Neural cell (in vitro differentiated cells): ENCODE data around the gene WIPF3.

Experiments
- EP300 ChIP-seq: fragments of 450-650 bp; conservative IDR thresholded peaks from 2 replicates; pipeline ENCODE4 v1.6.1; 2014; ENCODE audit warnings: antibody characterized with exemption, mild to moderate bottlenecking, moderate library complexity; ENCODE audit not compliant: poor library complexity, severe bottlenecking
- EZH2 ChIP-seq: fragments of 200-600, 300-800 bp; shearing (Covaris generic), sonication (generic); IDR thresholded peaks from 2 replicates; pipeline ENCODE4 v1.6.1; 2014; ENCODE audit warnings: antibody characterized with exemption, low read length, borderline replicate concordance, mild to moderate bottlenecking; ENCODE audit not compliant: insufficient read depth, poor library complexity, severe bottlenecking
- MXI1 ChIP-seq: fragments of 450-650 bp; conservative IDR thresholded peaks from 2 replicates; pipeline ENCODE4 v1.6.1; 2014; ENCODE audit warnings: antibody characterized with exemption, mild to moderate bottlenecking; ENCODE audit not compliant: poor library complexity, severe bottlenecking
- POLR2AphosphoS5 ChIP-seq: IDR thresholded peaks from 2 replicates; pipeline ENCODE4 v1.6.1; 2012
- RAD21 ChIP-seq: fragments of 450-650 bp; conservative IDR thresholded peaks from 2 replicates; pipeline ENCODE4 v1.6.1; 2014; ENCODE audit warnings: antibody characterized with exemption, mild to moderate bottlenecking, moderate library complexity
- SMC3 ChIP-seq: fragments of 450-650 bp; conservative IDR thresholded peaks from 2 replicates; pipeline ENCODE4 v1.6.1; 2014; ENCODE audit warnings: antibody characterized with exemption, mild to moderate bottlenecking, moderate library complexity; ENCODE audit not compliant: poor library complexity
- TAF1 ChIP-seq: IDR thresholded peaks from 2 replicates; pipeline ENCODE4 v1.6.1; 2012; ENCODE audit warnings: low read depth
- TF ChIP-seq, protein P1 (sequence below): fragments of 450-650 bp; IDR thresholded peaks from 2 replicates; pipeline ENCODE4 v1.5.1; 2014; ENCODE audit warnings: antibody characterized with exemption, mild to moderate bottlenecking, moderate library complexity; ENCODE audit not compliant: poor library complexity, severe bottlenecking

- TF ChIP-seq, protein P1, sequence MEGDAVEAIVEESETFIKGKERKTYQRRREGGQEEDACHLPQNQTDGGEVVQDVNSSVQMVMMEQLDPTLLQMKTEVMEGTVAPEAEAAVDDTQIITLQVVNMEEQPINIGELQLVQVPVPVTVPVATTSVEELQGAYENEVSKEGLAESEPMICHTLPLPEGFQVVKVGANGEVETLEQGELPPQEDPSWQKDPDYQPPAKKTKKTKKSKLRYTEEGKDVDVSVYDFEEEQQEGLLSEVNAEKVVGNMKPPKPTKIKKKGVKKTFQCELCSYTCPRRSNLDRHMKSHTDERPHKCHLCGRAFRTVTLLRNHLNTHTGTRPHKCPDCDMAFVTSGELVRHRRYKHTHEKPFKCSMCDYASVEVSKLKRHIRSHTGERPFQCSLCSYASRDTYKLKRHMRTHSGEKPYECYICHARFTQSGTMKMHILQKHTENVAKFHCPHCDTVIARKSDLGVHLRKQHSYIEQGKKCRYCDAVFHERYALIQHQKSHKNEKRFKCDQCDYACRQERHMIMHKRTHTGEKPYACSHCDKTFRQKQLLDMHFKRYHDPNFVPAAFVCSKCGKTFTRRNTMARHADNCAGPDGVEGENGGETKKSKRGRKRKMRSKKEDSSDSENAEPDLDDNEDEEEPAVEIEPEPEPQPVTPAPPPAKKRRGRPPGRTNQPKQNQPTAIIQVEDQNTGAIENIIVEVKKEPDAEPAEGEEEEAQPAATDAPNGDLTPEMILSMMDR = no peak
- TF ChIP-seq TAF1 = no peak
- TF ChIP-seq EP300 = no peak
- TF ChIP-seq SMC3 = no peak
- TF ChIP-seq POLR2AphosphoS5 = no peak
- no peak for TF ChIP-seq MXI1
- no peak for TF ChIP-seq EZH2
- TF ChIP-seq RAD21 = no peak
Measured at GRCh38 chr7:29865526-29865925, 59.2 kb downstream of the WIPF3 start.
